Measurements from ENCODE around the gene WNT9A.

Gene WNT9A

GRCh38 chr1:227941509-227942020 lies 6.2 kb downstream of the WNT9A start:
- no peak for DNase-seq (ENCODE audit: low read depth)

GRCh38 chr1:227940791-227941241 lies 6.9 kb downstream of the WNT9A start:
- DNase-seq (ENCODE audit: low read depth), result no peak

GRCh38 chr1:227939791-227940771 lies 7.7 kb downstream of the WNT9A start:
- DNase-seq (ENCODE audit: low read depth), result no peak

DNA sequence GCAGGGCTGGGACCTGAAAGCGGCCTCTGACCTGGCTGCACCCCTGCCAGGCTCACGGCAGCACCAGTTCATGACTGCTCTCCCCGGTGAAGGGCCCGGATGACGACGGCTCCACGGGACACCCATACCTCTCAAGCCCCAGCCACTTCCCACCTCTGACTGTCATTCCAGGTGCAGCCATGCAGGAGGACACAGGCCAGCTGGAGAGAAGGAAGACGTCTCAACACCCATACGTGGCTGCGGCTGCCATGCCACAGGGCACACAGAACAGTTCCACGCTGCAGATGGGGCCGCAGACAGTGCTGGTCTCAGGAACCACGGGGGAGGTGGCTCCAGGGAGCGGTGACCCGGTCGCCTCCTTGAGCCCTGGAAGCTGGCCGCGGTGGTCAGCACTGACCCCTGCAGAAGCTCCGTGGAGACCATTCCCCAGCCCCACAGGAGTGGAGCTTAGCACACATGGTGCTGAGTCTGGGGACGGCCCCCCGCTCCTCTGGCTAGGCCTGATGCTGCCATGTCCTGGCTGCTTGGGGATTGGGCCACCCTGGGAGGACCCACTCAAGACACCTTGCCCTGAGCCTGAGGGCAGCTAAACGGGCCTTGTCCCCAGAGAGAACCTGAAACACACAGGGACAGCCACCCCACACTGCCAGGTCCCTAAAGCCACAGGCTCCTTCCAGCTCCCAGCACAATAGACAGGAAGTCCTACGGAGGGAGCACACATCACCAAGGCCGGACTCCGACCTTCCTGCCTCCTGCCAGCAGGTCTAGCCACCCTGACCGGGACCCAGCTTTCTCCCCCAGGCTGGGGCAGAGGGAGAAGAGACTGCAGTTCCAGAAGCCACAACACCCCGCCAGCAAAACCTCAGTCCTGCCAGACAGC lies 8.6 kb downstream of the WNT9A start:
- DNase-seq (ENCODE audit: low read depth), result no peak

DNA sequence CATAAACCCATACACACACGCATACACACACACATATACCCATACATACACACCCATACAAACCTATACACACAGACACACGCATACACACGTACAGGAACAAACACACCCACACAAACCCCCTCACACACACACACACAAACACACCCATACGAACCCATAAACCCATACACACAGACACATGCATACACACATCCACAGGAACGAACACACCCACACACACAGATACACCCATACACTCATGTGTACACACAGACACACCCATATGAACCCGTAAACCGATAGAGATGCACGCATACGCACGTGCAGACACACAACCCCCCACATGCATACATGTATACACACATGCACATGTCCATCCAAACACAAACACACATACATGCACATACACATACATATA lies 9.5 kb downstream of the WNT9A start:
- DNase-seq (ENCODE audit: low read depth), result no peak

- no peak for DNase-seq (ENCODE audit: low read depth)
Observed at GRCh38 chr1:227937838-227938145, 9.9 kb downstream of the WNT9A start.

DNA sequence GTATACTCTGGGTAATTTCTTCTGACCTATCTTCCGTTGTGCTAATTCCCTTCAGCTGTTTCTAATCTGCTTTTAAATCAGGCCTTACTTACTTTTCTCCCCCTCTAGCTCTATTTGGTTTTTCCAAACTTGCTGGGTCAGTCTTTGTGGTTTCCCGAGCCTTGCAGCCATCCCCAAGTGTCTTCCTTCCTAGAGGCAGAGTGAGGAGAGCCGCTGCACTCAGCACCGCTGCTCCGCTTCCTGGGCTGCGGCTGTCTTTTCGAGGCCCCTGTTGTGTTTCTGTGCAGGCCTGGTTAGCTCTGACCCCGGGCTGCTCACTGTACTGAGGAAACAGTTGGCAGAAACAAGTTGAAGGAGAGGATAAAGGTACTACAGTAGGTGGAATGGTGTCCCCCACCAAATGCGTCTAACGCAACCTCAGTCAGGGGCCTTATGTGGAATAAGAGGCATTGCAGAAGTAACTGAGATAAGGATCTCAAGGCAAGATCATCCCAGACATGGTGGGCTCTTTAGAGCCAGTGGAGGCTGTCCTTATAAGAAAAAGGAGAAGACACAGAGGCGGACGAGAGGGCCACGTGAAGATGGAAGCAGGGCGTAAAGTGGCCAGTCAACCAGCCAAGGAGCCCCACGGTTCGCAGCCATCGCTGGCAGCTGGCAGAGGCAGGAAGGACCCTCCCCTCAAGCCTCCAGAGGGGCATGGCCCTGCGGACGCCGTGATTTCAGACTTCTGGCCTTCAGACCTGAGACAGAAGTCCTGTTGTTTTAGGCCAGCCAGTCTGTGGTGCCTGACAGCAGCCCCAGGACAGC lies 10.5 kb downstream of the WNT9A start:
- no peak for DNase-seq (ENCODE audit: low read depth)

GRCh38 chr1:227935826-227936225 lies 11.9 kb downstream of the WNT9A start:
- no peak for DNase-seq (ENCODE audit: low read depth)

DNA sequence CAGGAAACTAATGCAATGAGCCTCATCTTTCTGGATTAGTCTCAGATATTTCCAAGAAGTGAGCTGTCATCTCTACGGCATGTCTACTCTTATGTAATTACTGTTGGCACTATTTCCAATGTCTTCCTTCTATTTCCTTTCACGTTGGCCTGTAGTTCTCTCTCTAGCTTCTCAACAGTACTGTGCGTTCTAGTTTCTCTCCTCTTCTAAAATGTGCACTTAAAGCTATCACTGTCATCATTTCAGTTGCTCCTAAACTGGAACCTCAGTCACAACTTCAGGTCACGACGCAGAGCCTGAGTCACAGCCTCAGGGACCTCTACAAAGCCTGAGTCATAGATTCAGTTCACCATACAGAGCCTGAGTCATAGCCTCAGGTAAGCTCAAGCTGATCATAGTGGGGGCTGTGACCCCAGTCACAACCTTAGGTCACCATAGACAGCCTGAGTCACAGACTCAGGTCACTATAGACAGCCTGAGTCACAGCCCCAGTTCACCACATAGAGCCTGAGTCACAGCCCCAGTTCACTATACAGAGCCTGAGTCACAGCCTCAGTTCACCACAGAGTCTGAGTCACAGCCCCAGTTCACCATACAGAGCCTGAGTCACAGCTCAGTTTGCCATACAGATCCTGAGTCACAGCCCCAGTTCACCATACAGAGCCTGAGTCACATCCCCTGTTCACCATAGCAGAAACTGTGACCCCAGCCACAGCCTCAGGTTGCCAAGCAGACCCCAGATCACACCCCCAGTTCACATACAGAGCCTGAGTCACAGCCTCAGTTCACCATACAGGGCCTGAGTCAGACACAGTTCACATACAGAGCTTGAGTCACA lies 13.0 kb downstream of the WNT9A start:
- no peak for DNase-seq (ENCODE audit: low read depth)

DNA sequence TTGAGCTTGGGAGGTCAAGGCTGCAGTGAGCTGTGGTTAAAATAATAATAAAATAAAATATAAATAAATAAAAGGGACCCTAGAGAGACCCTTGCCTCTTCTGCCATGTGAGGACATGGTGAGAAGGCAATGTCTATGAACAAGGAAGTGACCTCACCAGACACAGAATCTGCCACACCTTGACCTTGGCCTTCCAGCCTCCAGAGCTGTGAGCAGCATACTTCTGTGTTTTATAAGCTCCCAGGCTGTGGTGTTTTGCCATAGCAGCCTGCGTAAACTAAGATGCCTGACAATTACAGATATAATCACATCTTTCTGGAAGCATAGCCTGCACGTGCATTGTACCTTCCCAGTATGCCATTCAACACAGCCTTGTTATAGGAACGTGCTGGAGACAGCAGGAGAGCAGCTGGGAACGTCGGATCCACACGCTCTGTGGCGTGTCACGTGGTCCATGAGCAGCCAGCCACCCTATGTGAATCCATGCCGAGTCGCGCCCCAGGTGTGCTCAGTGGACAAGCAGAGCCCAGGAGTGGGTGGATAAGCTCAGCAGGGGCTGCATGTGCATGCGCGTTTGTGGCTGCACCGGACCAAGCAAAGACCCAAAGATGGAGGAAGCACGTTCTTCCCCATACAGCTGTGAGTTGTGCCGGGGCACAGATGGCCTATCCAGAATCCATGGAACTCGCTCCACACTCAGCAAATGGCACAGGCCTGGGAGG lies 17.8 kb downstream of the WNT9A start:
- no peak for DNase-seq (ENCODE audit: low read depth)

- no peak for DNase-seq (ENCODE audit: low read depth)
Observed at GRCh38 chr1:227928811-227929375, 18.8 kb downstream of the WNT9A start.

DNA sequence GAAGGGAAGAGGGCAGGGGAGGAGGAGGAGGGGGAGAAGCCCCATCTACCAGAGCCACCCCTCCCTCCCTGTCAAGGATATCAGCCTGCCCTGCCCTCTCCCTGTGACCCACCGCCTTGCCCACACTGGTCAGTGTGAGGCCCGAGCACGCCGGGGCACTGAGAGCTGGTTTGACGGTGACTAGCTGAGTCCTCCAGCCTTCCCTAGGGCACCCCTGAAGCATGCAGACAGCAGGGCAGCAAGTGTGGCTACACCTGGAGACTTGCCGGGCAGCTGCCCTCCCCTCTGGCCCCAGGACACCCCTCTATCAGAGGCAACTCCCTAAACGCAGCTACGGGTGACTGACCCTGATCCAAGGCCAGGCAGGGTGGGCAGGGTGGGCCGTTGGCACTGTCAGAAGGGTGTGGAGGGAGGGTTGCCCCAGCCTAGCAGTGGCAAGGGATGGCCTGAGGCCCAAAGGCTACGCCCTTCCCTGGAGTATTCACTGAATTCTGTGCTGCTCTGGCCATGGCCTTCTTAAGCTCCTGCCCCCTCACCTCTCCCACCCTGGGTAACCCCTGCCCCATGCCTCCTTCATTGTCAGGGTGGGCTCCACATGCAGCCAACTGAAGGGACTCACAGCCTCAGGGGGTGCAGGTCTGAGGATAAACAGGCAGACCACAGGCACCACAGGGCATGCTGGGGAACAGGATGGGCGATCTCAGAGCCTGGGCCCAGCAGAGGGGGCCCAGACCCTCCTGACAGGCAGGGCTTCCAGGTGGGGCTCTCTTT lies 19.6 kb downstream of the WNT9A start:
- no peak for DNase-seq (ENCODE audit: low read depth)

DNA sequence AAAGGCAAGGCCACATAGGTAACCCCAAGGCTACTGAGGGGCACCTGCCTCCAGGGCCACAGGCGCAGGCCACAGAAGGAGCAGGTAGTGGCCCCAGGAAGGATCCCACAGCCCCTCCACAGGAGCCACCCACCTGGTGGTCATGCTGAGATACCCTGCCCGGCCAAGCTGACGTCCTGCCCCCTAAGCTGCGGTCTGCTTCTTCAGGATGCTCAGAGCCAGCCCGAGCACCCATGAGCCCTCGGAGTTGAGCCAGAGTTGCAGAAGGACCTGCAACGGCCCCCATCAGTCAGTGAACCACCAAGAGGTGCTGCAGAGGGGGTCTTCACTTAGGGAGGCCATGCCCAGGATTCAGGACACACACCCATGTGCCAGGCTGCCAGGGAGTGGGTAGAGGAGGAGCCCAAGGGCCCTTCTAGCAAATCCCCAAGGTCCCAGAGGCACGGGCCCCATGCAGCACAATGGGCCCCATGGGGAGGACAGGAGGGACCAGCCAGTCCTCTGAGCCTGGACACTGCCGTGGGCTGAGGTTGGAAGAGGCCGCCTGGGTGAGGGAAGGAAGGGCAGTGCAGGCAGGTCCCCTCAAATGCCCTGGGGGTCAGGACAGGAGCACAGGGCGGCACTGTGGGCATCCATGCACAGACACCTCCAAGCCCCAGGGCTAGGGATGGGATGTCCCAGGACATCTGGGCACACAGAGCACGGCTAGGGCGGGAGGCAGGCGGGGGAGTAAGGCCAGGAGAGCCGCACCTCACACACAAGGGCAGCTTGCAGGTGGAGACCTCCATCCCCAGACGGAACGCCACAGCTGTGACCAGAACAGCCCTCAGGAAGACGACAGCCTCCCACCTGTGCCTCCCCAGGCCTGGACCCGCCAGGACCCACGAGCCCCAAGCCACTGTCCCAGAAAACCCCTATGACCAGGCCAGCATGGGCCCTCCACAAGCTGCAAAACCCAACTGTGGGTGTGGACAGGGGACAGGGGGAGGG lies 20.5 kb downstream of the WNT9A start:
- DNase-seq (ENCODE audit: low read depth), result no peak

GRCh38 chr1:227926216-227926791 lies 21.4 kb downstream of the WNT9A start:
- no peak for DNase-seq (ENCODE audit: low read depth)

DNA sequence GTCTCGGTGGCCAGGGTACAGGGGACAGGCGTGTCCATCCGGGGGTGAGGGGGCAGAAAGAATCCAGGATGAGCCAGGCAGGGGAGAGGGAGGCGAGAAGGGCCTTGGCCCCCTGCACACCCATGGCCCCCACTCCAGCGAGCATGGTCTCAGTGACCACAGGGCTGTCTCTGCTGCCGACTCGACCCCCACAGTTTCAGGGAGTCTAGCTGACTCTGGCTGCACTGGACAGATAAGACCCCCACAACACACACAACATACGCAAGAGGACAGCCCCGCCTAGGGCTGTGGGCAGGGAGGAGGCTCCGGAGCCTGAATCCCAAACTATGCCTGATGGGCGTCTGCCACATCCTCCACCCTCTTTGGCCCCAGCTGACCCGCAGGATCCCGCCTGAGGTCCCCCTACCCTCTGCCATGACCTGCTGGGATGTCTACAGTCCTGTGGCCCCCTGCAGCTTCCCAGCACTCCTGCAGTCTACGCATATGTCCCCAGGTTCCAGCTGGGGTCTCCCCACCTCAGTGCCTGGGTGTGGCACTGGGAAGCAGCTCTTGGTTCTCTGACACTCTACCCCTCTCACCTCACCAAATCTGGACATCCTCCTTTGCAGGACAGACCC lies 22.0 kb downstream of the WNT9A start:
- DNase-seq (ENCODE audit: low read depth), result no peak

DNA sequence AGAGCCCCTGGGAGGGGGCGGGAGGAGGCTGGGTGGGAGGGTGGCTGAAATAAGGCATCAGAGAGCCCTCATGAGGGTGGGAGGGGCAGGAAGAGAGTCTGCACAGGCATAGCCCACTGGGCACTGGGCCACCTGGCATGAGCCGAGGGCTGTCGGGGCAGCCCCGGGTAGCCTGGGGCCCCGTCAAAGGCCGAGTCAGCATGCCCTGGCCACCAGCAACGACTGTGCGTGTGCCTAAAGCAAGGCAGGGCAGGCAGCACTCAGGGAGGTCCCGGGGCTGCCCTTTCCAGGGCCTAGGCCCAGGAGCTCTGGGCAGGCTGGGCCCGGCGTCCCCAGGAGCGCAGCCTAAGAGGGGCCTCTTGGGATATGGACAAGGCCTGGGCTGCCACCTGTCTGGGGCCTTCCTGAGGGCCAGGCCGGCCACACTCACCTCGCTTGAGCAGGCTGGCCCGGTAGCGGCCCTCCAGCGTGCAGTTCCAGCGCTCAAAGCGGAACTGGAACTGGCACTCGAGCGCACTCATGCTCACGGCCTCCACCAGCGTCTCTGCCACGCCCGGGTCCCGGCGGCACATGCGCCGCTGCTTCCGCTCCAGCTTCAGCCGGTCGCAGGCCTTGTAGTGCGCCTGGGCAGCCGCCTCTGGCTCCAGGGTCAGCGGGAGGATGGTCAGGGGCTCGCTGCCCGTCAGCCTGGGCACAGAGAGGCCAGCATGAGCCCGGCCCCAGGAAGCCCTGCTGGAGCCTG lies 22.7 kb downstream of the WNT9A start:
- no peak for DNase-seq (ENCODE audit: low read depth)
